ENCODE results near the gene SND1.

The SND1 gene

DNA sequence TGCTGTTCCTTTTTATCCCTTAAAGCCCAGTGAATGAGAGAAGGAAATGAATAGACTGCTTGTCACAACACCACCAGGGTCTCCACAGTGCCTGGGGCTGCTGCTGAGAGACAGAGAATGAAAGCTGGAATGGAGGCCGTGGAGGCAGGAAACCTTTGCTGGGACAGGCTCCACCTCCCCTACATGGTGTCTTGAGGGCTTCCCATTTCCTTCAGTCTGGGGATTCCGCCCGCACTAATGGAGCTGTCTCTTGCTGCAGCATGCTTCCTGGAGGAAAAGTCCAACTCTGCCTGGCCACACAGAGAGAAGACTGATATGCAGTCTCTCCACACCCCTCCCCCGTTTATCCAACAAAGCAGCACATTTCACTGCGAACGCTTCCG is 324.7 kb downstream of the SND1 start:
- no peak for FAIRE-seq

DNA sequence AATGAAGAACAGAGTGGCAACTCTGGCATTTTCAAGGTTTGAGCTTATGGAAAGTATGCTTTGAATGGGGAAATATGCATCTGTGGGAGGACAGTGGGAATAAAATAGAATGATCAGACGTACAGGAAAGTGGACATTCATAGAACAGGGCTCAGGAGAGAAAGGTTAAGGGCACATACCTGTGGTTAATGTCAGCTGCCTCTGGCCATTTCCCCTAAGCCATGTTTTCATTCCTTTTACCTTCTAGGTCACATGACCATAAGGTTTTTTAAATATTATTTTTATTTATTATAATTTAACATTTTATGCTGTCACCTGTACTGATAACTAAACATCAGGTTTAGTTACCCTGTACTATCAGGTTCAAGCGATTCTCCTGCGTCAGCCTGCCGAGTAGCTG is 326.4 kb downstream of the SND1 start:
- no peak for FAIRE-seq

DNA sequence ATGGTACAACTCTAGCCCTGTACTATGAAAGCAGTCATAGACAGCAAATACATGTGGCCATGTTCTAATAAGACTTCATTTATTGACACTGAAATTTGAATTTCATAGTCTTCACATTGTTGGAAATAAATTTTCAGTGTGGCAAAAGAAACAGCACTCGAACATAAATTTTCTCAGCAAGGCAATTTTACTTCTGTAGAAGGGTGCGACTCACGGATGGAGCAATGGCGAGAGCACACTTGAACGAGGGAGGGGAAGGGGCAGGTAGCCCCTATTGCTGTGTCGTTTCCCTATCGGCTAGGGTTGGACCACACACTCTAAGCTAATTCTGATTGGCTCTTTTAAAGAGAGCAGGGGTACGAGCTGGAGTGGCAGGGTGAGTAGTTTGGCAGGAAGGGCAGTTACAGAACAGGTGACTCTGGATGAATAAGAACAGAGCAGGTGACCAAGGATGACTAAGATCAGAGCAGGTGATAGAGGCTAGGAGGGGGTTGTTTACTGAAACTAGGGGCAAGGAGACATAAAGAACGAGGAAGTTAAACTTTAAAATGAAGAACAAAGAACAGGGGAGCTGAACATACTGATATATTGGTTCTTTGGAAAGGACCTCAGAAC is 327.2 kb downstream of the SND1 start:
- no peak for FAIRE-seq

DNA sequence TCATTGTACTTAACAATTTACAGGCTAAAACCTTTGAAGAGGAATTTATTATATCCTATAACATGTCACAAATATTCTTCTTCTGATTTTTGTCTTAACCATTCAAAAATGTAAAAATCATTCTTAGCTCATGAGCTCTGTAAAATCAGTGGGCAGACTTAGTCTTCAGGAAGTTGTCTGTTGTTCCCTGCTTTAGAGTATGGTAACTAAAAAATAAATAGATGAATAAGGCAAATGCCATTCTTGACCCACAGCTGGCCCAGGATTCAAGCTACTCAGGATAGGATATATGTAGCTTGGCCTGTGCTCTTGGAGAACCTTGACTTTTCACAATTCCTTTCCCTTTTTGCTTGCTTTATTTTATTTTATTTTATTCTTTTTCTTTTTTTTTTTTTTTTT is 327.7 kb downstream of the SND1 start:
- no peak for FAIRE-seq

DNA sequence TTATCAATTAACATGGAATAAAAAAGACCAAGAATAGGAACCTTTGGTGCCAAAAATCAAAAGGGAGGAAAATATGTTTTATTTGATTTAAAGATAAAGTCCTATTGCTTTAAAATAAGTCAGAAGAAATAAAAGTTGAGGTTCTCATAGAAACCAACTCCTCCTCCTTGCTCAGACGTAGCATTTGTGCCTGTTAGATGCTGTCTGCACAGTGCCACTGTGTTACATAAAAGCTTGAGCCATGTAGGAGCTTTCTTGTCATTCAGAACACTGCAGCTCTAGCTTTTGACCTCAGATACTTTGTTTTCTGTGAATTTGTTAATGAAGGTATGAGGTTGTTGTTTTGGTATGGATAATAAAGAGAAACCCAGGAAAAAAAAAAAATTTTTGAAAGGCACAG is 328.9 kb downstream of the SND1 start:
- no peak for FAIRE-seq

DNA sequence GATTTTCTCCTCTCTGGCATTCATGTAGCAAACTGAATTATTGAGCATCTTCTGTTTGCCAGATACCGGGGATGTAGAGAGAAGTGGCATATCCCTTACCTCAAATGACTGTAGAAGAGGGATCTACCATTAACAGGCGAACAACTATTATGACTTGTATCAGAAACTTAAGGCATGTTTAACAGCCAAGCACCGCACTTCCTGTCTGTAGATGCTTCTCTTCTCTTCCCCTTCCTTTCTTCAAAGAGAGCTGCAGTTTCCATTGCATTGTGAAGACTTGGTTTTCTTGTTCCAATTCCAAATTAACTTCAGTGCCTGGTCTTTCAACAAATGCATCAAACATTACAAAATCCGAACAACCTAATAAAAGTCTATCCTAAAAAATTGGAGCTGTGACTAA is 330.0 kb downstream of the SND1 start:
- no peak for FAIRE-seq

DNA sequence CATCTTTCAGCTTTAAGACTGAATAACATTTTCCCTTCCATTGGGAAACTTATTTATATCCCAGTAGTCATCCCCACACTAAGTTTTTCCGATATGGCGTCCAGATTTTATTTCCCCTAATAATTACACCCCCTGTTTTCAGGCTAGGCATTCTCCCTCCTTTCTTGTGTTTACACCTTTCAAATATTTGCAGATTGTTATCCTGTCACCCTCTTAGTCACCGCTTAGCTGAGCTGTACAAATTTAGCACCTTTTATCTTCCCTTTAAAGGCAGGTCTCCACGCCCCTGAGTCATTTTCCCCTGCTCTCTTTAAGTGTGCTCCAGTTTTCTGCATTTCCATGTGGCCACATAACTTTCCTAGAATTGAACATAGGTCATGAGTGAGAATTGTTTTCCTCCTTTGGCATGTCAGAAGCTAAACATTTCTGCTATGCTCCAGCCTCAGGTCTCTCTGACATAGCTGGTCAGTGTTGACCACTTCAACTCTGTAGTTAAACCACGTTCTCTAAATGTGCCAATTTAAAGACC is 331.9 kb downstream of the SND1 start:
- no peak for FAIRE-seq

DNA sequence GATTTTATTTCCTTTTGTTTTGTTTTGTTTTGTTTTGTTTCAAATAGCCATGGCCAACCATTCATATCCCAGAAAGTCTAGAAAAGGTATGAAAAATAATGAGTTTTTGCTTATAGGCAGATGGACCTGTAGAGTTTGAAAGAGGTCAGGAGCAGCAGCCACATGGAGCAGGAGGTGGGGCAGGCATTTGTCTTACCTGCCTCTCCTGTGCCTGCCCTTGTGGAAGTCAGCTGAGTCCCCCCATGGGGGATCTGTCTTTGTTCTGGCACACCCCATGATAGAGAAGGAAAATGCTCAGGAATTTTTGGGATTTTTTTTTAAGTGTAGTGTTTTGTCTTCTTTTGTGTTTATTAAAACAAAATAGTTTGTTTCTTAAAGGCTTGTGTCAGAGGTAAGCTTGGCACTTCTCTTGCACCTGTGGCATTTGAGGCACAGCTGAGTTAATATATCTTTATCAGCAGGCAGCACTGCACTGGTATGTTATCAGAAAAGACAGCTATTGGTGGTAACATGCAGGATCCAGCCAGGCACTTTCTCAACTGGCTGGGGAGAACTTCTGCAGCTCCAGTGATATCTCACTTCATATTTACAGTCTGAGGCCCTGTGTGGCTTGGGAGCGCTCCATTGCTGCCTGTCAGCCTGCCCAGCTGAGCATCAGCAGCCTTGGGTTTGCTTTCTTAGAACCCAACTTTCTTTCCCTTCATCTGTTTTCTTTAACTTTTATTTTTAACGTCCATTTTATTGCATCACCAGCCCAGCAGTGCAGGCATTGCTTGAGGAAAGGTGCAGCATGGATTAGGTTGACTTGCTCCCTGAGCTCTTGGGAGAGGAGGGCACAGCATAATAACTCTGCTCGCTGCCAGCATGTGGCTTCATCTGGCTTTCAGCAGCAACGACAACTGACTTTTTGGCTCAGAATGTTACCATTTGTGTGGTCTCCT is 334.9 kb downstream of the SND1 start:
- FAIRE-seq = no peak

DNA sequence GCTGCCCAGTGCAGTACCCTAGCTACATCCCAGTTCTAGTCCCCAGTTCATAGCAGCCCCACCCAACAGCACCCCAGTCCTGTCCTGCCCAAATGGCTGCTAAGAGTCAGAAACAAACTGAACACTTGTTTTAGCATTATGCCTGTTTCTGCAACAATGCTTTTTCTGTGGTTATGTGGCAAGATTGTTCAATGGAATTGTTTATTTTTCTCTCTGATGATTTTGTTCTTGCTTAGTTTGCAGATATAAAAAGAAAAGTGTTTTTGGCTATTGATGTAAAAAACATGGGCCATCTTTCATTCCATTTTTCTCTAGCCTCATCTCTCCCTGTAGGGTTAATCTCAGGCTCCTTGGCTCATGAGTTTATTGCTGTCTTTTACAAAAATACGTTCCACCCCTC is 336.8 kb downstream of the SND1 start:
- no peak for FAIRE-seq

DNA sequence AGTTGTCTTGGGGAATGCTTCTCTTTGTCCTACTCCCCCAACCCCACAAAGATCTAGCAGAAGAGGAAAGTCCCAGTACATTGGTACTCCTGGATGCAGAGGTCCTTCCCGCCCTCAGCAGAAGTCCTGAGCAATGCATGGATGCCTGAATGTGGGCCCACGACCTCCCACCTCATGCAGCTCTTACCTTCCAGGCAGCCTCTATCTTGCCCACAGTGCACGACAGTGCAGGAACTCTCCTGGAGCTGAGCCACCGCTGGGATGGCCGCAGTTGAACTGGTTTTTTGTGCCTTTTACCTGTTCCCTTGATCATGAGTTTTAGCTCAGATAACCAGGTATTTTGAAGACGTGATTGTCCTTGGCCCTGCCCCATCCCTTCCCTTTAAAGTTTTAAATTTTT is 341.3 kb downstream of the SND1 start:
- no peak for FAIRE-seq

DNA sequence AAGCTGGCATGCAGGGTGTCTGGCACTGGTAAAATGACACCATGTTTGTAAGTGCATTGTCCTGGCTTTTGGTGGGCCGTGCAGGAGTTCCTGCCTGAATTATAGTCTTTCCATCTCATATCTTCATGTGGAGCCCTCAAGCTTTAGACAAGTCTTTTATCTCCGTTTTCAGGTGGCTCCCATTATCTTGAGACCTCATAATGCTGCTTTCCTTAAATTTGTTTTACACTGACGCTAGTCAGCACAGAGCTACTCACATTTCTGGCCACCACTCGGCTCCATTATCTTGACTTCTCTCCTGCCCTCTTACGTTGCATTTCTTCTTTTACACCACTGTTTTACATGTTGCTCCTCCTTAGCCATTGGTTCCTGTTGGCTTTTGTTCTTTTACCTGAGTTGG is 342.0 kb downstream of the SND1 start:
- no peak for FAIRE-seq

DNA sequence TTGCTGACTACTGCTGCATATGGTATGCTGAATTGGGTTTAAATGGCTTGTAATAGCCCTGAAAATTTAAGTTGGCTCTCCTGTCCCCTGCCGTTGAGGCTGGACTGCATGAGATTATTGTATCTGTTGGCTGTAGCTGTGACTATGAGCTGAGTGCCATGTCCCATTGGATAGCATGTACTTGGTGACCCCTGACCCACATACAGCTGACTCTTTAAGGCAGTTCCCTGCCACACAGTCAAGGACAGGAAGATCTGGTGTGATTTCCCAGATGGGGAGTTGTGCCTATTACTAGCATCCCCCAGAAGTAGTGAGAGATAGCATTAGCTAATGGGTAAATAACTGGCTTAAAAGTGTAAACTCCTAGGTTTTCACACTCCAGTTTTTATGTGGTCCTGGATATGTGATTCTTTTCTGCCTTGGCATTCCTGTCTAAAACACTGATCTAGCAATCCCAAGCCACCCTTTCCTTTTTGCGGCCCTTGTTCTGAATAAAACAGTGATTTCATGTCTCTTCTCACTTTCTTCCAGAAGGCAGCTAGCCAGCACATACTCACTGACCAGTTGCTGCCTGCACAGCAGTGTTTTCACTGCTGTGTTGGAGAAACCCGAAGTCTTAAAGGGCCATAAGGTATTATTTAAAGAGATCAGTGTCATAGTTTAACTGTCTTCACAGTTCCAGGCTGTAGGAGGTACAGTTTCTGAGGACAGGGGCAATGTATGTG is 343.3 kb downstream of the SND1 start:
- FAIRE-seq = no peak

DNA sequence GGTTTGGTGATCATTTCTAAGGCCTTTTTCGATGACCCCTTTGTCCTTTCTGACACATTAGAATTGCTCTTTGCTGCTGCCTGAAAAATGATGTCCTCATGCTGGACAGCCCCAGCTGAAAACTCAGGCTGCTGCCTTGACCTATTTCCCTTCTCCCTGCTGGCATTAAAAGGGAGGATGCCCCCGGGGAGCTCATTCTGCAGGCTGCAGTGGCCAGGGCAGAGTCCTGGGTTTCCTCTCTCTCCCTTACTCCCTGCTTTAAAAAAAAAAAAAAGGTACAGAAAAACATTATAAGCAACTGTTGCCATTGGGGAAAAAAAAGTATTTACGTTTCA is 343.9 kb downstream of the SND1 start:
- FAIRE-seq = no peak

DNA sequence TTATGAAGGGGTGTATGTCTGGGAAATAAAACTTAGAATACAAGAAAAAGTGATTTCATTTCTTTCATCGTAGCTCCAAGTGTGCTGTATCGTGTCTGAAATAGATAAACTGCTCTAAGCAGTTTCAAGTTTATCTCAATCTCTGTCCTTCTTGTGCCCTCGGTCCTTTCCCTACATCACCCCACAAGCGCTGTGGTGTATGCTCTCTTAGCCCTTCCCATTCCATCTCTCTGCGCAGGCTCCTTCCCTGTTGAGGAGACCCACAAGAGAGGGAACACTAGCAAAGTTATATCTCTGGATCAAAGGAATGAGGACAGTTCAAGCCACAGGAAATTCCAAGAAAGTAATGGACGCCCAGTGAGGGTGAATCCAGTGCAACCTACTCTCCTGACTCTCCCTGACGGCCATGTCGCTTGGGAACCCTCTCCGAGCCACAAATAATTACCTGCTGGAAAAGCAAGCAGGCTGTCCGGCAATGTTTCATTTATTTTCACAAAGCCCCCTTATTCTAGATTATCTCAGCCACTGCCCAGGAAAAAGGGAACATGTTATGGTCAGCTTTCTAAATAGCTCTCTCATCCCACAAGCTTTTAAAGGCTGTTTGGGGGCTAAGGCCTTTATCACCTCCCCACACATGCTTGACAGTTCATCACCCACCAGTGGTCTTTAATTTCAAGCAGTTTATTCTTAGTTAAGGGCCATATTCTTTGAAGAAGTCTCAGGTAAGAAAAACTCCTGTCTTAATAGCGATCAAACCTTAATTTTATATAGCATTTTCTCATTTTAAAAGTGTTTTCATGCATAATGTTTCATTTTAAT is 344.5 kb downstream of the SND1 start:
- FAIRE-seq = no peak

DNA sequence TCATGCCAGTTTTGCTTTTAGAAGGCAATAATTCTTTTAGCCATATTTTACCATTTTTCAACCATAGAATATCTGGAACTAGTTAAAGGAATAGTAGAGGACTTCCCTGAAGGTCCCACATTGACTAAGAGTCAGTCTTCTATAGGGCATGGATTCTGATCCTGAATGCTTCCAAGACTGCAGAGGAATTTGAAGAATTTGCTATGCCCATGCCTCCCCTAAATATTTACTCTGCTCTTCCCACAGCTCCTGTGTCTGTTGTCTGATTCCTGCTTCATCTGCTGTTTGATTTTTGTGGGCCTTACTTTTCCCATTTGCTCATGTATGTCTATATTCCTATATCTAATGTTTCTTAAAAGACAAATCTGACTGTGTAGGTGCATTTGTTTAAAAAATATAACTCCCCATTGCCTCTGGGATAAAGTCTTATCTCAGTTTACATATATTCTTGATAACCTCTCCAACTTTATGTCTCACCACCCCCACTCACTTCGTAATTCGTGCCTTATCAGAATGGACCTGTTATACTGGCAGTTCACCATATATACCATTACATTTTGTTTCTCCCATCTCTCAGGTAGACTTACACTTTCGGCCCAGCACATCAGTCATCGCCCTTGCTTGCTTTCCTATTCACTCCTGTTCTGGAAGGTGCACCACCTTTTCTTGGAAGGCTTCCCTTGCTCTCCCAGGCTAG is 345.4 kb downstream of the SND1 start:
- no peak for FAIRE-seq

DNA sequence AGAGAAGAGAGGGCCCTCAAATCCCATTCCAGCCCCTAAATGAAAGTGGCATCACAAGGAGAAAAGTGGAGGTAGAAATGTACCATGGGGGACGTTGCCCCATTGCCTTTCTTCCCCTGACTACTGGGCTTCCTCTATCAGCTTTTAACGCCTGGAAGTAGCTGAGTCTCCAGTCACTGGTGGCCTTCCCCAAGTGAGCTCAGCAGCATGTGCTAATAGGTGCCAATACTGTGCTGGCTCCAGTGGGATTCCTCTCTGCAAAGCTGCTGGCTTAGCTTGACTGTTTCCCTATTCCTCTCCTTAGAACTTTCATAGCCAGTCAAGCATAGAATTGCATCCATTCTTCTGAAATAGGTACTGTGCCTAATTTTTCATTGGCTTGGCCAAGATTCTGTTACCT is 346.7 kb downstream of the SND1 start:
- FAIRE-seq = no peak

DNA sequence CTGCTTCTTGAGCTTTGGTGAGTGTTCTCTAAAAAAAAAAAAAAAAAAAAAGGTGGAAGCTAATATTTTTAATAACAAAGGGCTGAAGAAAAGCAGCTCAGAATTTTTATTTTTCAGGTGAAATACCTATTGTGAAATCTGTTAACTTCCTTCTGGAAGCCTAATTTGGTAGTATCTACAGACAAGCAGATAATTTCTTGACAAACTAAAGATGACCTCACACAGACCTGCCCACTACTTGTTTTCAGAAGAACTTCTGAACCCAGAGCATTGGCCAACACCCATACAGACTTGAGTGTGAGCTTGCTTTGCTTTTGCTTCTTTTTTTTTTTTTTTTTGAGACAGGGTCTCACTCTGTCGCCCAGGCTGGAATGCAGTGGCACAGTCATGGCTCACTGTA is 348.1 kb downstream of the SND1 start:
- no peak for FAIRE-seq

DNA sequence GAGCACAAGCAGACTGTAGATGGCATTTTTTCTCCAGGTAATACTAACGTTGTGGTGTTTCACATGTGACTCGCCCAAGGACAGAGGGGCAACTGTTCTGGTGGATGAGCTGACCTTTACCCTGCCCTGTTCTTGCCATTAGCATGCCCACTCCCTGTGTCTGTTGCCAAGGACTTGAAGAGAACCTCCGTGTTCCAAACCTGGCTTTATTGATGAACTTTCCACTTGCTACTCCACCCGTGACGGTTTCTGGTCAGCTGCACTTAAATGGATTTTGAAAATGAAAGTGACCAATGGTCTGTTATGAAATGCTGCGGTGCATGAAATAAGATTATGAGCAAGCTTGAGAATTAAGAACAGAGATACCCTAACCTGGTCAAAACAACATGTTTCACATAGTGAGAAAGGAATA is 348.9 kb downstream of the SND1 start:
- FAIRE-seq = no peak

DNA sequence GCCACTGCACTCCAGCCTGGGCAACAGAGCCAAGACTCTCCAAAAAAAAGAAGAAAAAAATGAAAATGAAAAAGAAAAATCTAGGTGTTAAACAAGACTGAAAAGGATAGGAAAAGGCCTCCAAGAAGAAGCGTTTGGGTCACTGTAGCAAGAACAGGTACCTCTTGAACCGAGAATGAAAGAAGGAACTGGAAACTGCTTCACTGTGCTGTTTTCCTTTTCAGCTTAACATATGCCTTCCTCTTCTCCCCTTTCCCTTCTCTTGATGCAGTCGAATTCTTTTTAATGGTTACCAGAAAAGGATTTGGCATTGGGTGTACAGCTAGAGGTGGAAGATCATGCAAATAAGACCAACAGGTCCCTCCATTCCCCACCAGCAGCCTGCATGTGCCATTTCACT is 351.2 kb downstream of the SND1 start:
- no peak for FAIRE-seq

DNA sequence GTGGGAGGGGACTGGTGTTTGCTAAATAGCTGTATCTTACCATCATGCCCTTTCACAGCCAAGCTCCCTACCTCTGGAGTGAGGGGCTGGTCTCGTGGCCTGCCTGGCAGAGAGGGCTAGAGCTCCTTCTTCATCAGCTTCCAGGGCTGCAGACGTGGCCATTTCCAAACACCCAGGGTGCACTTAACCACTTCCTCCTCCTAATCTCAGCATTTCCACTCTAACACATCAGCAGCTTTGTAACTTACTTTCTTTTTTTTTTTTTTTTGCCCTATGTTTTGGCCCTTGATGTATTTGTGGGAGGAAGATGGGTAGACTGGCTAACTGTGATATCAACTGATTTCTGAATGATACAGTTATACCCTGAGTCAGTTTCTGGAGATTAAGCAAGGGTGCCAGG is 351.8 kb downstream of the SND1 start:
- FAIRE-seq = no peak

DNA sequence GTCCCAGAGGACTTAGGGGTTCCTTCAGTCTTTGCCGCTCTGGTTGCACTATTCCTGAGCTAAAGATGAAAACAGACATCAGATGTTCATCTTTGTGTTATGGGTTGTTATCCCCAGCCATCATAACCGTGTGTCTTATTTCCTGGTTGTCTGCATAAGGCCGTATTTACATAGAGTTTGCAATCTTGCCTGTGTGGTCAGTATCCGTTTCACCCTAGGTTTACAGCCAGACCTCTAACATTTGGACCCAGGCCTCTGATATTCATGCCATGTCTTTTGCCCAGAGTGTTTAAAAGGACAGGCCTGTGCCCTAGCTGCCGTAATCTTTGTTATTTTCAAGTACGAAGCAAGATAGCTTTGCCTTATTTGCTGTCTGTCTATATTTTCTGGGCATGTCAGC is 352.6 kb downstream of the SND1 start:
- no peak for FAIRE-seq

DNA sequence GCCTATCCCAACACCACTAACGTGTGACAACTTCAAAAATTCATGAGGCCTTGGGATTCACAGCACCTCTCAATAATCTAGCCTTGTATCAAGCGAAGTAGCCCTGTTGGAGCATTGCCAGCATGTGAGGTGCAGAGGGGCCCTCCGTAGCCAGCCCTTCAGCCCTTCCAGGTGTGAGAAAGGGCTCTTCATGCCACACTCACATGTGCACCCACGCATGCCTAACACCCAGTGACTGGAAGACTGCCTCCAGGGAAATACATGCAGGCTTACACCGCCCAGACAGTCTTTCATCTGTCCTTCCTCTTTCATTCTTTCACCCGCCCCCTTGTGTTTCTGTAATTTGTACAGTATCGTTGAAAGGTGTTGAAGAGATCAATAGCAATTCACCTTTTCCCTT is 353.1 kb downstream of the SND1 start:
- no peak for FAIRE-seq
